Endodermal cell (in vitro differentiated cells): Measurements from ENCODE around the gene CHD6. TPM values are rescaled to one million over a fixed set of nuclear protein-coding genes. Genes with fewer than 3 reads are reported as not detected.

ENCODE experiments used
- DNase-seq: peaks from one replicate; pipeline ENCODE4 v3.0.0-alpha.2; 2017
- H3K27ac ChIP-seq: 2 replicates; pipeline ENCODE4 v1.5.1; 2013; ENCODE audit warnings: mild to moderate bottlenecking, low read depth, low read length, moderate library complexity
- H3K27me3 ChIP-seq: 2 replicates; pipeline ENCODE4 v1.6.1; 2013; ENCODE audit warnings: mild to moderate bottlenecking, low read length, moderate library complexity; ENCODE audit not compliant: insufficient read depth, control insufficient read depth, poor library complexity, severe bottlenecking
- H3K36me3 ChIP-seq: 2 replicates; pipeline ENCODE4 v1.7.0; 2013; ENCODE audit warnings: mild to moderate bottlenecking, low read length, moderate library complexity; ENCODE audit not compliant: control insufficient read depth, insufficient read depth
- H3K4me1 ChIP-seq: one replicate; pipeline ENCODE4 v1.7.0; 2013; ENCODE audit warnings: low read length; ENCODE audit not compliant: control insufficient read depth, insufficient read depth
- H3K4me3 ChIP-seq: 2 replicates; pipeline ENCODE4 v1.5.1; 2013; ENCODE audit warnings: mild to moderate bottlenecking, low read length, moderate library complexity
- H3K9ac ChIP-seq: 2 replicates; pipeline ENCODE4 v1.6.1; 2013; ENCODE audit warnings: mild to moderate bottlenecking, low read length, moderate library complexity; ENCODE audit not compliant: poor library complexity, severe bottlenecking; ENCODE audit errors: extremely low read depth
- H3K9me3 ChIP-seq: 2 replicates; pipeline ENCODE4 v1.6.1; 2013; ENCODE audit warnings: mild to moderate bottlenecking, low read length, moderate library complexity; ENCODE audit not compliant: control insufficient read depth
- H3K27ac Mint-ChIP-seq: 2 replicates; pipeline ENCODE4 v1.8.0; 2020; ENCODE audit warnings: mixed read lengths
- H3K27me3 Mint-ChIP-seq: 2 replicates; pipeline ENCODE4 v1.8.0; 2021; ENCODE audit warnings: mild to moderate bottlenecking, mixed read lengths; ENCODE audit not compliant: insufficient read depth
- H3K36me3 Mint-ChIP-seq: 2 replicates; pipeline ENCODE4 v1.8.0; 2020; ENCODE audit warnings: low read depth, mixed read lengths
- H3K4me1 Mint-ChIP-seq: 2 replicates; pipeline ENCODE4 v1.8.0; 2020; ENCODE audit warnings: mixed read lengths
- H3K4me3 Mint-ChIP-seq: 2 replicates; pipeline ENCODE4 v1.8.0; 2020; ENCODE audit warnings: mild to moderate bottlenecking, moderate library complexity, mixed read lengths
- H3K9me3 Mint-ChIP-seq: 2 replicates; pipeline ENCODE4 v1.8.0; 2020; ENCODE audit warnings: mild to moderate bottlenecking, mixed read lengths
- WGBS, 2 experiments: methylation state at CpG; one replicate each; pipeline versions ENCODE4 v1.1.5 to v1.1.7; 2013; ENCODE audit warnings: missing lambda C conversion rate in 2 of 2, mixed read lengths in 1 of 2; ENCODE audit not compliant: insufficient coverage in 1 of 2, insufficient read length in 1 of 2; 5-methylcytosine and 5-hydroxymethylcytosine counted together
- total RNA-seq, 2 donors: library from RNA; stranded (reverse); fragmentation: NEBNext Ultra II Directional in 1 of 2; extraction: Animal tissue kit (Norgen Biotek cat#: 25700) in 1 of 2; gene quantifications; 2 replicates in 1 of 2; 3 replicates in 1 of 2; pipeline ENCODE4 v1.2.1, GENCODE V29; 2021
- TF ChIP-seq, protein P1 (sequence below): fragments of 200-600 bp; sonication (generic); conservative IDR thresholded peaks from 2 replicates; pipeline ENCODE4 v1.5.0; 2021; ENCODE audit warnings: antibody characterized with exemption, mild to moderate bottlenecking

The CHD6 gene
- total RNA-seq, 2 donors from 2014 or later, result 82.5 to 107 TPM

DNA sequence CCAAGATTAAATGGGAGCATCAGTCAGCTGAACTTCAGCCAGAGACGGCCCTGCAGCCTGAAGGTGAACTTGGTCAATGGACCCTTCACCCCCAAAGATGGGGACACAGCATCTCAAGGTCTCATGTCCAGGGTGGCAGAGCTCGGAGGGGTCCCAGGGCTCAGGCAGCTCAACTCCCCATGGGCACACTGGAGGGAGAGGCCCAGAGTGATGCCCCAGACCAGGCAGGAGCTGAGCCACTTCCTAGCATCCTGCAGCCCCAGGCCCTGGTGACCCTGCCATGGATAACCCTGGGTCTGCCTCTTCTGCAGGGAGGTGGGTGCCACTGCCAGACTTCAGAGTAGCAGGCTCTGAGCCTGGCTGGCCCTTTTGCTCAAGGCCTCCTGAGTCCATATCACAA, 224.1 kb downstream of the CHD6 start:
- Mint-ChIP-seq H3K4me1 (peaks cover 9% of the 10 kb centered on the region), H3K9me3 (no peaks in the 10 kb centered on the region), H3K4me3 (no peak overlapping the region), H3K27me3 (no peaks in the 10 kb centered on the region), H3K27ac (no peak overlapping the region), H3K36me3 (no peaks in the 10 kb centered on the region)
- Histone ChIP-seq H3K9me3 (no peaks in the 10 kb centered on the region), H3K9ac (no peak overlapping the region), H3K27me3 (no peaks in the 10 kb centered on the region), H3K4me3 (no peak overlapping the region), H3K4me1 (peaks cover 3% of the 10 kb centered on the region), H3K27ac (no peak overlapping the region), H3K36me3 (no peaks in the 10 kb centered on the region)
- TF ChIP-seq, protein P1, sequence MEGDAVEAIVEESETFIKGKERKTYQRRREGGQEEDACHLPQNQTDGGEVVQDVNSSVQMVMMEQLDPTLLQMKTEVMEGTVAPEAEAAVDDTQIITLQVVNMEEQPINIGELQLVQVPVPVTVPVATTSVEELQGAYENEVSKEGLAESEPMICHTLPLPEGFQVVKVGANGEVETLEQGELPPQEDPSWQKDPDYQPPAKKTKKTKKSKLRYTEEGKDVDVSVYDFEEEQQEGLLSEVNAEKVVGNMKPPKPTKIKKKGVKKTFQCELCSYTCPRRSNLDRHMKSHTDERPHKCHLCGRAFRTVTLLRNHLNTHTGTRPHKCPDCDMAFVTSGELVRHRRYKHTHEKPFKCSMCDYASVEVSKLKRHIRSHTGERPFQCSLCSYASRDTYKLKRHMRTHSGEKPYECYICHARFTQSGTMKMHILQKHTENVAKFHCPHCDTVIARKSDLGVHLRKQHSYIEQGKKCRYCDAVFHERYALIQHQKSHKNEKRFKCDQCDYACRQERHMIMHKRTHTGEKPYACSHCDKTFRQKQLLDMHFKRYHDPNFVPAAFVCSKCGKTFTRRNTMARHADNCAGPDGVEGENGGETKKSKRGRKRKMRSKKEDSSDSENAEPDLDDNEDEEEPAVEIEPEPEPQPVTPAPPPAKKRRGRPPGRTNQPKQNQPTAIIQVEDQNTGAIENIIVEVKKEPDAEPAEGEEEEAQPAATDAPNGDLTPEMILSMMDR, result no peak
- WGBS, 2 experiments, result 89 to 100% methylated on average over 1 to 2 of the region's 2 CpGs
- no peak for DNase-seq

DNA sequence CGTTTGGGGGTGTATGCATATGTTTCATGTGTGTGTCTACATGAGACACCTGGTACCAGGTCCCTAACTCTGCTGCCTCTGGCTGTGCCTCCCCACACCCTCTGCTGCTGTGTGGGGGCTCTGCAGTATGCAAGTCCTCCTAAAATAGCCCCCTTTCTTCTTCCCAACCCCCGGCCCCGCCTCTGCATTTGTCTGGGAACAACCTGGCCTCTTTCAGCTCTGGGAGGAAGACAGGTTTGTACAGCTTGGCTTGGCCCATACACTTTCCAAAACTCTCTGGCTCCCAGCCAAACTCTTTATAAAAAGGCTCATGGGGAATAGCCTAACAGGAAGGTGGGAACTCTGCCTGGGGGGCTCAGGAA, 224.5 kb downstream of the CHD6 start:
- Histone ChIP-seq H3K36me3 (no peaks in the 10 kb centered on the region), H3K4me3 (no peak overlapping the region), H3K4me1 (peaks cover 3% of the 10 kb centered on the region), H3K9me3 (no peaks in the 10 kb centered on the region), H3K27ac (peak overlapping the region; percentile 78), H3K27me3 (no peaks in the 10 kb centered on the region), H3K9ac (no peak overlapping the region)
- Mint-ChIP-seq H3K27ac (no peak overlapping the region), H3K4me3 (no peak overlapping the region), H3K4me1 (peaks cover 9% of the 10 kb centered on the region), H3K9me3 (no peaks in the 10 kb centered on the region), H3K27me3 (no peaks in the 10 kb centered on the region), H3K36me3 (no peaks in the 10 kb centered on the region)
- TF ChIP-seq, protein P1, result no peak
- 92 to 100% methylated on average over 1 to 3 of the region's 3 CpGs for WGBS, 2 experiments
- no peak for DNase-seq

DNA sequence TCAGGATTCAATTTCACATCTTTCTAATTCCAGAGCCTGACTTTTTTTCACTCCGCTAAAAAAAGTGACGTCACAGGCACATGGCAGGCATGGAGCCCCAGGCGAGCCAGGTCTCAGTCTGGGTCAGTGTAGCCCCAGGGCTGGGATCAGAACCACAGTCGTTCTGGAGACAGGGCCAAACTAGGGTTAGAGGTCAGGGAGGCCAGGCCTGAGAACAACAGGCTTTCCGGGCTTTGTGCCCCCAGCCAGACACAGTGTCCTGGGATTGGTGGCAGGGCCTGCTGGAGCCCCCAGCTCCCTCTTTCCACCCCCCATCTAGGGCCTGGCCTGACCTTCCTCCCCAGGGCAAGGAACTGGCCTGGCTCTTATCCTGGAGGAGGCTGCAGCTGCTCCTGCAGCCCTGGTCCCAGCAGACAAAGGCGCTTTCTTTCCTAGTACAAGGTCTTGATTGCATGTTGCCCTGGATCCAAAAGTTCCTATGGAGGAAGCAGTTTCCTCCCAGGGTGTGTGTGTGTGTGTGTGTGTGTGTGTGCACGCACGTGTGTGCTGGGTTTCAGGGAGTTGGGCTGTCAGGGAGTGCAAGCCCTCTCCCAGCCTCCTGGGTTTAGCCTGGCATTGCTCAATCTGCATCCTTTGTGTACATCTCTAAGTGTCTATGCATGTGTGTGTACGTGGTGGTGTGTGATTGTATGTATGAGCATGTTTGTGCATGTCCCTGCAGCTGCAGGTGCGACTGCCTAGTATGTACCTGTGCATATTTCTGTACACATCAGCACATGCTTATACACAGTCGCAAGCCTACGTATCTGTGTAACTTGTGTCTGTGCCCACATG, 225.1 kb downstream of the CHD6 start:
- no peak overlapping the region for H3K4me3 ChIP-seq
- H3K27me3 ChIP-seq, result no peaks in the 10 kb centered on the region
- WGBS, 2 experiments, result 90 to 100% methylated on average over 3 to 12 of the region's 12 CpGs
- H3K4me3 Mint-ChIP-seq, result no peak overlapping the region
- peak overlapping the region; percentile 78 for H3K27ac ChIP-seq
- peaks cover 9% of the 10 kb centered on the region for H3K4me1 Mint-ChIP-seq
- H3K9me3 Mint-ChIP-seq, result no peaks in the 10 kb centered on the region
- no peak for DNase-seq
- no peak overlapping the region for H3K9ac ChIP-seq
- no peaks in the 10 kb centered on the region for H3K36me3 ChIP-seq
- H3K4me1 ChIP-seq, result peaks cover 3% of the 10 kb centered on the region
- H3K36me3 Mint-ChIP-seq, result no peaks in the 10 kb centered on the region
- no peaks in the 10 kb centered on the region for H3K27me3 Mint-ChIP-seq
- TF ChIP-seq, protein P1, result no peak
- no peaks in the 10 kb centered on the region for H3K9me3 ChIP-seq
- H3K27ac Mint-ChIP-seq, result no peak overlapping the region
